Lung (tissue), 12 donors: ENCODE data around the gene MYH6. TPM values are rescaled to one million over a fixed set of nuclear protein-coding genes. Genes with fewer than 3 reads are reported as not detected.

Source experiments
- ATAC-seq: fragments of 200-7000 bp; cut with Tn5 transposase; one replicate; pipeline ENCODE4 v1.9.1; 2020; ENCODE audit warnings: moderate number of reproducible peaks; ENCODE audit not compliant: insufficient read depth, low FRiP score
- DNase-seq, 3 donors: peaks; one replicate each; pipeline ENCODE4 v3.0.0-alpha.2; 2013 to 2017
- H3K27ac ChIP-seq, 2 donors: one replicate each; pipeline ENCODE4 v1.5.1; 2013; ENCODE audit warnings: mild to moderate bottlenecking in 2 of 2, moderate library complexity in 2 of 2, control low read depth in 1 of 2, inconsistent platforms in 1 of 2, low read depth in 1 of 2, low read length in 1 of 2
- H3K27me3 ChIP-seq, 3 donors: one replicate each; pipeline ENCODE4 v1.5.1; 2013; ENCODE audit warnings: low read length in 2 of 3; ENCODE audit not compliant: control insufficient read depth in 3 of 3, insufficient read depth in 3 of 3
- H3K36me3 ChIP-seq, 4 donors: one replicate each; pipeline ENCODE4 v1.5.1; 2013; ENCODE audit warnings: low read length in 4 of 4, mild to moderate bottlenecking in 1 of 4, moderate library complexity in 1 of 4; ENCODE audit not compliant: control insufficient read depth in 4 of 4, insufficient read depth in 4 of 4
- H3K4me1 ChIP-seq, 5 donors: one replicate each; pipeline ENCODE4 v1.5.1; 2013; ENCODE audit warnings: low read length in 5 of 5, mild to moderate bottlenecking in 2 of 5, moderate library complexity in 1 of 5; ENCODE audit not compliant: control insufficient read depth in 5 of 5, insufficient read depth in 5 of 5
- H3K4me3 ChIP-seq: one replicate; pipeline ENCODE4 v1.5.1; 2013; ENCODE audit warnings: mild to moderate bottlenecking, control low read depth, moderate library complexity
- H3K9ac ChIP-seq, 2 donors: one replicate each; pipeline ENCODE4 v1.5.1; 2013; ENCODE audit warnings: low read length in 2 of 2, control low read depth in 1 of 2; ENCODE audit not compliant: insufficient read depth in 1 of 2
- H3K9me3 ChIP-seq, 4 donors: one replicate each; pipeline ENCODE4 v1.5.1; 2013; ENCODE audit warnings: low read length in 3 of 4, mild to moderate bottlenecking in 1 of 4, moderate library complexity in 1 of 4; ENCODE audit not compliant: control insufficient read depth in 4 of 4, insufficient read depth in 3 of 4
- CTCF ChIP-seq: IDR thresholded peaks from 2 replicates; pipeline ENCODE4 v1.5.1; 2012; ENCODE audit warnings: mild to moderate bottlenecking; ENCODE audit errors: control extremely low read depth, extremely low read depth
- WGBS, 2 donors: extraction: QIAGEN DNeasy Blood & Tissue Kit; methylation state at CpG; one replicate each; pipeline ENCODE4 v1.1.7; 2013; 5-methylcytosine and 5-hydroxymethylcytosine counted together
- polyA plus RNA-seq, 2 donors: library from polyadenylated mRNA; stranded (reverse); fragments of 200-250 nt; gene quantifications; one replicate each; pipeline ENCODE4 v1.2.1, GENCODE V29; 2013
- total RNA-seq, 2 donors: library from RNA; depleted of rRNA in 1 of 2; stranded (reverse); fragments of >200 nt in 1 of 2; gene quantifications; one replicate each; pipeline ENCODE4 v1.2.1, GENCODE V29; 2014 to 2021
- donor health status: control.
- donor health status: control.
- donor health status: Bipolar disorder and iron deficiency.
- donor health status: healthy.
- donor health status: DM: yes; HTN: yes; CAD: no.

Gene MYH6
- total and polyA plus RNA-seq, 4 donors = 0.25 to 7.1 (median 0.28) TPM; not detected in 1

GRCh38 chr14:23443411-23443812, 35.3 kb upstream of the MYH6 start:
- 80 to 88% methylated on average over 11 of the region's 11 CpGs for WGBS, 2 donors
- Histone ChIP-seq H3K4me1 (peaks cover 0 to 7% (median 0%) of the 10 kb centered on the region in 5 donors), H3K9ac (no peak overlapping the region), H3K9me3 (no peaks in the 10 kb centered on the region), H3K27ac (peak overlapping the region in 1 of 2 donors; percentile 89), H3K36me3 (no peaks in the 10 kb centered on the region), H3K4me3 (no peak overlapping the region), H3K27me3 (no peaks in the 10 kb centered on the region)
- no peak for TF ChIP-seq CTCF
- no peak for DNase-seq
- ATAC-seq = no peak

- Histone ChIP-seq H3K27ac (peak overlapping the region in 1 of 2 donors; percentile 89), H3K27me3 (no peaks in the 10 kb centered on the region), H3K4me1 (peaks cover 0 to 7% (median 0%) of the 10 kb centered on the region in 5 donors), H3K36me3 (no peaks in the 10 kb centered on the region), H3K9me3 (no peaks in the 10 kb centered on the region), H3K9ac (no peak overlapping the region), H3K4me3 (no peak overlapping the region)
- WGBS, 2 donors = 75 to 91% methylated on average over 9 of the region's 9 CpGs
- no peak for DNase-seq
- no peak for ATAC-seq
- TF ChIP-seq CTCF = no peak
Observed at GRCh38 chr14:23442721-23443356, 34.8 kb upstream of the MYH6 start.

- no peaks in the 10 kb centered on the region for H3K27me3 ChIP-seq
- H3K9ac ChIP-seq = no peak overlapping the region
- ATAC-seq (no peak), DNase-seq (peak in 1 of 3 donors; percentile 31)
- H3K4me1 ChIP-seq = peaks cover 0 to 7% (median 6%) of the 10 kb centered on the region in 5 donors
- WGBS, 2 donors = 21 to 55% methylated on average over 1 of the region's 1 CpG
- H3K4me3 ChIP-seq = no peak overlapping the region
- no peaks in the 10 kb centered on the region for H3K36me3 ChIP-seq
- H3K27ac ChIP-seq = peak overlapping the region in 1 of 2 donors; percentile 89
- no peak for TF ChIP-seq CTCF
- H3K9me3 ChIP-seq = no peaks in the 10 kb centered on the region
Observed at GRCh38 chr14:23441076-23441475, 33.0 kb upstream of the MYH6 start.
